ENCODE data around the gene PPP4R1. TPM values are rescaled to one million over a fixed set of nuclear protein-coding genes. Genes with fewer than 3 reads are reported as not detected.
"Not testable (repeated sequence)": the region's sequence is repeated elsewhere in the genome, so short reads cannot be mapped to it uniquely, and the experiment has no call there.

The PPP4R1 gene
- total RNA-seq, 2 donors from 2014 or later = 73.7 to 74.9 TPM

- ATAC-seq = no peak
- no peak for DNase-seq
- intact Hi-C loops (cut with DNase I, micrococcal nuclease) = no loop called here
These were observed 17.6 kb upstream of the PPP4R1 start for GRCh38 chr18:9631814-9632496.

GRCh38 chr18:9630444-9630843, 16.1 kb upstream of the PPP4R1 start:
- DNase-seq (no peak), ATAC-seq (no peak)
- intact Hi-C loops (cut with DNase I, micrococcal nuclease) = no loop called here

GRCh38 chr18:9629709-9630108, 15.3 kb upstream of the PPP4R1 start:
- intact Hi-C loops (cut with DNase I, micrococcal nuclease) = no loop called here
- no peak for ATAC-seq
- no peak for DNase-seq

GRCh38 chr18:9628984-9629383, 14.6 kb upstream of the PPP4R1 start:
- ATAC-seq = no peak
- no peak for DNase-seq
- intact Hi-C loops (cut with DNase I, micrococcal nuclease) = no loop called here

- ATAC-seq (no peak), DNase-seq (no peak)
- intact Hi-C loops (cut with DNase I, micrococcal nuclease) = no loop called here
These were observed 13.3 kb upstream of the PPP4R1 start for GRCh38 chr18:9627642-9628041.

GRCh38 chr18:9619990-9620389, 5.6 kb upstream of the PPP4R1 start:
- DNase-seq = no peak
- intact Hi-C loops (cut with DNase I, micrococcal nuclease) = no loop called here
- ATAC-seq = no peak

GRCh38 chr18:9619545-9619944, 5.2 kb upstream of the PPP4R1 start:
- intact Hi-C loops (cut with DNase I, micrococcal nuclease) = no loop called here
- DNase-seq (no peak), ATAC-seq (no peak)

- no peak for DNase-seq
- intact Hi-C loops (cut with DNase I, micrococcal nuclease) = no loop called here
- ATAC-seq = no peak
These were observed 4.7 kb upstream of the PPP4R1 start for GRCh38 chr18:9619056-9619455.

- intact Hi-C loops (cut with DNase I, micrococcal nuclease) = no loop called here
- DNase-seq (no peak), ATAC-seq (no peak)
These were observed 2.7 kb upstream of the PPP4R1 start for GRCh38 chr18:9617006-9617542.

- no peak for DNase-seq
- intact Hi-C loops (cut with DNase I, micrococcal nuclease) = no loop called here
- no peak for ATAC-seq
These were observed 1.7 kb upstream of the PPP4R1 start for GRCh38 chr18:9616049-9616448.

GRCh38 chr18:9615280-9615797, 980 bp upstream of the PPP4R1 start:
- no peak for ATAC-seq
- DNase-seq = no peak
- intact Hi-C loops (cut with DNase I, micrococcal nuclease) = no loop called here

GRCh38 chr18:9613550-9614400, 584 bp downstream of the PPP4R1 start:
- DNase-seq = peak; percentile 60 to 78
- intact Hi-C loops (cut with DNase I, micrococcal nuclease) = no loop called here

GRCh38 chr18:9612977-9613376, 1.4 kb downstream of the PPP4R1 start:
- no peak for ATAC-seq
- intact Hi-C loops (cut with DNase I, micrococcal nuclease) = no loop called here
- no peak for DNase-seq

More at GRCh38 chr18:9613550-9614400, 584 bp downstream of the PPP4R1 start:
- peak; percentile 61 for ATAC-seq

- DNase-seq (peak; percentile 11 to 41), ATAC-seq (peak; percentile 66)
- intact Hi-C loops (cut with DNase I, micrococcal nuclease) = no loop called here
These were observed 2.0 kb downstream of the PPP4R1 start for GRCh38 chr18:9612215-9612830.

- ATAC-seq = no peak
- DNase-seq = no peak
These were observed 5.2 kb downstream of the PPP4R1 start for GRCh38 chr18:9609190-9609589.

GRCh38 chr18:9608728-9609127, 5.6 kb downstream of the PPP4R1 start:
- no peak for DNase-seq
- intact Hi-C loops (cut with DNase I, micrococcal nuclease) = no loop called here
- ATAC-seq = peak; percentile 42

More at GRCh38 chr18:9609190-9609589, 5.2 kb downstream of the PPP4R1 start:
- intact Hi-C loops (cut with DNase I, micrococcal nuclease) = no loop called here

- intact Hi-C loops (cut with DNase I, micrococcal nuclease) = no loop called here
- ATAC-seq (no peak), DNase-seq (no peak)
These were observed 6.1 kb downstream of the PPP4R1 start for GRCh38 chr18:9608298-9608697.

- DNase-seq; intact Hi-C loops (cut with DNase I, micrococcal nuclease); ATAC-seq: not testable (repeated sequence)
These were observed 7.2 kb downstream of the PPP4R1 start for GRCh38 chr18:9607111-9607510.

- intact Hi-C loops (cut with DNase I, micrococcal nuclease) = no loop called here
- DNase-seq = no peak
- no peak for ATAC-seq
These were observed 8.3 kb downstream of the PPP4R1 start for GRCh38 chr18:9606039-9606438.

Data from left colon (tissue), 2 donors.